Activated T-cell treated with anti-CD3 and anti-CD28 coated beads, Interleukin-2, amount 50 U/mL, for 4 hours (primary cell): ENCODE measurements around the gene DLK2. TPM values are rescaled to one million over a fixed set of nuclear protein-coding genes. Genes with fewer than 3 reads are reported as not detected.
A peak's percentile ranks its signal among the peaks of the same experiment; 100 is the strongest.
"Not testable (repeated sequence)": the region's sequence is repeated elsewhere in the genome, so short reads cannot be mapped to it uniquely, and the experiment has no call there.

Experiments used
- ATAC-seq, 2 donors: fragments of 200-7000 bp; cut with Tn5 transposase; one replicate each; pipeline ENCODE4 v1.10.0; 2021
- DNase-seq: peaks from one replicate; pipeline ENCODE4 v3.0.0-alpha.2; 2020
- H3K27me3 Mint-ChIP-seq: one replicate; pipeline ENCODE4 v1.8.0; 2021; ENCODE audit warnings: low read depth, mixed read lengths
- H3K36me3 Mint-ChIP-seq: one replicate; pipeline ENCODE4 v1.8.0; 2022; ENCODE audit warnings: mixed read lengths; ENCODE audit not compliant: insufficient read depth
- H3K4me1 Mint-ChIP-seq: one replicate; pipeline ENCODE4 v1.8.0; 2021; ENCODE audit warnings: low read depth, mixed read lengths
- H3K4me3 Mint-ChIP-seq: one replicate; pipeline ENCODE4 v1.8.0; 2021; ENCODE audit warnings: mild to moderate bottlenecking, moderate library complexity, mixed read lengths
- H3K9me3 Mint-ChIP-seq: one replicate; pipeline ENCODE4 v1.8.0; 2021; ENCODE audit warnings: mixed read lengths
- total RNA-seq, 3 donors: library from RNA; stranded (reverse); gene quantifications; one replicate each; pipeline ENCODE4 v1.2.1, GENCODE V29; 2021

The DLK2 gene
- total RNA-seq: 1 to 10 TPM; 5.0 to 9.0 (median 6.7) TPM

GRCh38 chr6:43455531-43456428, at the start of gene DLK2:
DLK2 (minus strand) TSS chr6:43455548; CDS start chr6:43454825, 723 bp downstream.
- Mint-ChIP-seq H3K4me1 (peaks cover 15% of the 10 kb centered on the region), H3K9me3 (no peaks in the 10 kb centered on the region), H3K36me3 (no peaks in the 10 kb centered on the region), H3K4me3 (peak within 1 kb of the TSS; percentile 83), H3K27me3 (peaks cover 7% of the 10 kb centered on the region)
- DNase-seq (peak; percentile 59), ATAC-seq (peak; percentile 64 to 78)

DNA sequence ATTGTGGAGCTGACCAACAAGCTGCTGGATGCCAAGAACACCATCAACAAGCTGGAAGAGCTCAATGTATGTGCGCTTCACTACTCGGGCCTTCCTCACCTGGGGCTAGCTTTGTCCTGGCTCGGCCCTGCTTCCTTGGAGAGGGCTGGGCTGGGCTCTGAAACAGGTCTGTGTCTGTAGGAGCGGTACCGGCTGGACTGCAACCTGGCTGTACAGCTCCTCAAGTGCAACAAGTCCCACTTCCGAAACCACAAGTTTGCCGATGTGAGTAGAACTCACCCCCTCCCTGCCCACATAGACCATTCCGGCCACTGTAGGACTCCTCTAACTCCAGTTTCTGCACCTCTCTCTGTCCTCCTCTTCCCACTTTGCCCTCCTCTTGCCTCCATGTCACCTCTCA, 48.1 kb upstream of the DLK2 start:
- ATAC-seq (no peak), DNase-seq (no peak)
- H3K9me3 Mint-ChIP-seq: no peaks in the 10 kb centered on the region
- H3K36me3 Mint-ChIP-seq: peaks cover 18% of the 10 kb centered on the region
- peaks cover 8% of the 10 kb centered on the region for H3K27me3 Mint-ChIP-seq
- H3K4me3 Mint-ChIP-seq: no peak overlapping the region
- H3K4me1 Mint-ChIP-seq: no peaks in the 10 kb centered on the region

DNA sequence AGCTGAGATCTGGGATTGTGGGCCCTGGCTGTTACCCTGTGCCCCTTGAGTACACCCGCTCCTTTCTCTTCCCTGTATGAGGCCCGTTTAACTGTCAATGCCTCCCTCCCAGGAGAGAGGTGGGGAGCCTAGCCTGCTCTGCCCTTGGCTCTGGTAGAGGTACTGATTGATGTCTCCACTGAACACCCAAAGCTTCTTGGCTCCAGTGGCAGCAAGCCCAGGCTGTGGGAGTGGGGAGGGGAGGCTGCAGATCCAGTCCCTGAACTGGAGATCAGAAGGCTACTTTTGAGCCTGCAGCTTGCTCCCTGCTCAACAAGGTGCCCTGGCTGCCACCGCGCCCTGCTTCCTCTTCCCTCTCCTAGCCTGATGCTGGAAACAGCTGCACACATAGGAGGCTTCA, 47.3 kb upstream of the DLK2 start:
- no peak for ATAC-seq
- DNase-seq: no peak
- H3K27me3 Mint-ChIP-seq: peaks cover 3% of the 10 kb centered on the region
- H3K9me3 Mint-ChIP-seq: no peaks in the 10 kb centered on the region
- H3K36me3 Mint-ChIP-seq: peaks cover 18% of the 10 kb centered on the region
- no peak overlapping the region for H3K4me3 Mint-ChIP-seq
- no peaks in the 10 kb centered on the region for H3K4me1 Mint-ChIP-seq

- DNase-seq: no peak
- Mint-ChIP-seq H3K36me3 (peaks cover 18% of the 10 kb centered on the region), H3K4me1 (no peaks in the 10 kb centered on the region), H3K4me3 (no peak overlapping the region), H3K9me3 (no peaks in the 10 kb centered on the region), H3K27me3 (no peaks in the 10 kb centered on the region)
- ATAC-seq: no peak
Measured at GRCh38 chr6:43500921-43501320, 45.6 kb upstream of the DLK2 start.

GRCh38 chr6:43499028-43499815, 43.9 kb upstream of the DLK2 start:
- DNase-seq (no peak), ATAC-seq (no peak)
- Mint-ChIP-seq H3K4me1 (peaks cover 15% of the 10 kb centered on the region), H3K4me3 (no peak overlapping the region), H3K36me3 (peaks cover 18% of the 10 kb centered on the region), H3K9me3 (no peaks in the 10 kb centered on the region), H3K27me3 (no peaks in the 10 kb centered on the region)

DNA sequence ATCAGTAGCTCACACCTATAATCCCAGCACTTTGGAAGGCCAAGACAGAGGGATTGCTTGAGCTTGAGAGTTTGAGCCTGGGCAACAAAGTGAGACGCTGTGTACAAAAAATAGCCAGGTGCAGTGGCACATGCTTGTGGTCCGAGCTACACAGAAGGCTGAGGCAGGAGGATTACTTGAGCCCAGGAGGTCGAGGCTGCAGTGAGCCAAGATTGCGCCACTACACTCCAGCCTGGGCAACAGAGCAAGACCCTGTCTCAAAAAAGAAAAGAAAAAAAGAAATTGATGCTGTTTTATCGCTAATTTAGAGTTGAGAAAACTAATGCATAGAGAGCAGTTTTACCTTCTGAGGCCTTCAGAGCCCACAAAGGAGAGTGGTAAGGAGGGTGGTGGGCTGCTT, 42.9 kb upstream of the DLK2 start:
- ATAC-seq, H3K27me3 Mint-ChIP-seq, H3K4me3 Mint-ChIP-seq, H3K9me3 Mint-ChIP-seq, DNase-seq: not testable (repeated sequence)
- H3K36me3 Mint-ChIP-seq: peaks cover 15% of the 10 kb centered on the region
- peaks cover 22% of the 10 kb centered on the region for H3K4me1 Mint-ChIP-seq

DNA sequence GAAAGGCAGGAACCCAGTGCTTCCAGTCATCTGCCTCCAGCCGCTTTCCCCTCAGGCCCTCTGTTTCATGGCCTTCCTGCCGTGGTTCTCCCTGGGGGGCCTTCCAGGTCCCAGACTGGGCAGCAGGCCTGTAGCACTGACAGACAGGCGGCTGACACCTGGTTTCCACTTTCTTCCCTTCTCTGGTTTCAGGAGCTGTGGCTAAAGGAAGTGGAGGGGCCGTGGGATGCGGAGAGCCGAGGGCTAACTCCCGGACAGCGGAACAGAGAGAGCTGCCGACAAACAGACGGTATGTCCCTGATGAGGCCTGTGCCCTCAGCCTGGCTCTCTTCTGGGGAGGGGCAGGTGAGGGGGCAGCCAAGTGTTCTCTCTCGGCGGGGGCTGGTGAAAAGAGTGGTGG, 42.3 kb upstream of the DLK2 start:
- Mint-ChIP-seq H3K4me3 (no peak overlapping the region), H3K4me1 (peaks cover 26% of the 10 kb centered on the region), H3K36me3 (peaks cover 13% of the 10 kb centered on the region), H3K9me3 (no peaks in the 10 kb centered on the region), H3K27me3 (no peaks in the 10 kb centered on the region)
- DNase-seq (no peak), ATAC-seq (no peak)

DNA sequence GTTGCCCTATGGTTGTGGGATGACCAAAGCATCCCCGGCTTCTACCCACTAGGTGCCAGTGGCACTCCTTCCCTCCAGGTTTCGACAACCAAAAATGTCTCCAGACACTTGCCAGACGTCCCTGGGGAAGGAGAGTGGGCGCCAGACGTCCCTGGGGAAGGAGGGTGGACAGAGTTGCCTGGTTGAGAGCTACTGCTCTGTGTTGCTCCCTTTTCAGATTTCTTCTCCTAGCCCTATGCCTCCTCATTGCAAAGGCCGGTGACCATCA, 41.7 kb upstream of the DLK2 start:
- DNase-seq (no peak), ATAC-seq (no peak)
- Mint-ChIP-seq H3K27me3 (no peaks in the 10 kb centered on the region), H3K9me3 (no peaks in the 10 kb centered on the region), H3K4me1 (peaks cover 27% of the 10 kb centered on the region), H3K36me3 (peaks cover 12% of the 10 kb centered on the region), H3K4me3 (no peak overlapping the region)

DNA sequence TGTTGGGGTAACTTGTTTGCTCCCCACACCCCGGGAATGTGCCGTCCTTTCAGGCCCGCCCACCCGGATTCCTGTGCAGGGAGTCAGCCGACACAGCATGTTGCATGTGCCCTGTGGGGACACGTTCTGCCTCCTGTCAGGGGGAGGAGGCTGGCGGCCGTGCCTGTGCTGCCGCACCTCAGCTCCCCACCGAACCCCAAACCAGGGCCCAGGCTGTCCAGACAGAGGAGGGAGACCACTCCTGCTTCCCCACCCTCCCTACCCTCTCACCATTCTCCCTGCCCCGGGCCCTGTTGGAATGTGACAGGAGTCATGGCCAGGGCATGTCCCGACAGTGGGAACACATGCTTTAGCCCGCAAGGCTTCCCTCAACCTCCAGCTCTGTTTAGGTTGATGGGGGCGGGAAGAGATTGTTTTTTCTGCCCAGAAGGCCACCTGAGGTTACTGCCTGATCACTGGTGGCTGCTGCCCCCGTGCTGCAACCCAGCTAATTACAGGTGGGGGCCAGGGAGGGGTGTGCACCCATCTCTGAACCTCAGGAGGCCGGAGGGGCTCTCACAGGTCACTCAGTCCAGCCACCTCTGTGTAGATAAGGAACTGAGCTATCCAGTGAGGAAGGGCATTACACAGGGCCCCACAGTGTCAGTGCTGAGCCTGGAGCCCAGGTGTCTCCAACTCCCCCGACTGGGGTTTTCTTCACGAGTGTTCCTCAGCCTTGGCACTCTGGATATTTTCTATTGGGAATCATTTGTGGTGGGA, 41.2 kb upstream of the DLK2 start:
- no peaks in the 10 kb centered on the region for H3K9me3 Mint-ChIP-seq
- ATAC-seq (no peak), DNase-seq (no peak)
- peaks cover 9% of the 10 kb centered on the region for H3K36me3 Mint-ChIP-seq
- H3K27me3 Mint-ChIP-seq: no peaks in the 10 kb centered on the region
- peaks cover 27% of the 10 kb centered on the region for H3K4me1 Mint-ChIP-seq
- H3K4me3 Mint-ChIP-seq: no peak overlapping the region

DNA sequence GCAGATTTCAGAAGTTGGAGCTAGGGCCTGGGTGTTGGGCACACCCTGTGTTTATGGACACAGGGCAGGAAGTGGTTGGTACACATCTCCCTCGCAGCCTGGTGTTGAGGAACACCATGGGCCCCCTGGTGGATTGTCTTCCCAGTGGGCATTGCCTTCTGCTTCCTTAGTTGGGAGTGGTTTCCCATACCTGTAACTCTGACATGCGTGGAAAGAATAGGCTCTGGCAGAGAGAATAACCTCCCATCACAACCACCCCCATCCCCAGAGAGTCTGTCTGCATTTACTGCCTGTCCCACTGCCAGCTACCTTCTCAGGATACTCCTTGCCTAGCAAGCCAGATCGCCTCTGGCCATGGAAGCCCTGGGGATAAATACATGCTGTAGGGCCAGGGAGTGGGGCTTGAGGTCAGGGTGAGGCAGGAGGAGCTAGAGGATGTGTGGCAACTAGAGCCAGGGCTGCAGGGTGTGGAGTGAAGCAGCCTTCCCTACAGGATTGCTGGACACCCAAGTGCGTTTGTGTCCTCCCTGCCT, 40.1 kb upstream of the DLK2 start:
- no peak for DNase-seq
- Mint-ChIP-seq H3K36me3 (peaks cover 6% of the 10 kb centered on the region), H3K27me3 (no peaks in the 10 kb centered on the region), H3K4me1 (peaks cover 27% of the 10 kb centered on the region), H3K9me3 (no peaks in the 10 kb centered on the region), H3K4me3 (no peak overlapping the region)
- peak in 1 of 2 donors; percentile 41 for ATAC-seq

DNA sequence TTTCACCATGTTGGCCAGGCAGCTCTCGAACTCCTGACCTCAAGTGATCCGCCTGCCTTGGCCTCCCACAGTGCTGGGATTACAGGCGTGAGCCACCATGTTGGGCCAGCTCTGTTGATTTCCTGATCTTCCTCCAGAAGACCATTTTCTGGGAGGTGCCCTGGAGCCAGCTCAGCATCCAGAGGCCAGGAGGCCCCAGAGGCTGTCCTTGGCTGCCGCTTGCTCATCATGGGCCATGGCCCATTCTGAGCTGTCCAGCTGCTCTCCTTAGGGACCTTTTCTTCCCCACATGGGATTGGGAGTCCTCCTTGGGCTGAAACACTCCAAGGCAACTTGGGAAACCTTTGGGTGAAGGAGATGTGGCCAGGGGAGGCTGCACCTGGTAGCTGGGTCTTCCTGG, 39.4 kb upstream of the DLK2 start:
- no peaks in the 10 kb centered on the region for H3K27me3 Mint-ChIP-seq
- no peak for ATAC-seq
- H3K36me3 Mint-ChIP-seq: peaks cover 8% of the 10 kb centered on the region
- H3K4me1 Mint-ChIP-seq: peaks cover 31% of the 10 kb centered on the region
- no peaks in the 10 kb centered on the region for H3K9me3 Mint-ChIP-seq
- no peak overlapping the region for H3K4me3 Mint-ChIP-seq
- no peak for DNase-seq

- H3K36me3 Mint-ChIP-seq: peaks cover 4% of the 10 kb centered on the region
- DNase-seq (no peak), ATAC-seq (no peak)
- no peak overlapping the region for H3K4me3 Mint-ChIP-seq
- H3K4me1 Mint-ChIP-seq: peaks cover 31% of the 10 kb centered on the region
- H3K27me3 Mint-ChIP-seq: no peaks in the 10 kb centered on the region
- H3K9me3 Mint-ChIP-seq: no peaks in the 10 kb centered on the region
Measured at GRCh38 chr6:43494321-43494720, 39.0 kb upstream of the DLK2 start.

DNA sequence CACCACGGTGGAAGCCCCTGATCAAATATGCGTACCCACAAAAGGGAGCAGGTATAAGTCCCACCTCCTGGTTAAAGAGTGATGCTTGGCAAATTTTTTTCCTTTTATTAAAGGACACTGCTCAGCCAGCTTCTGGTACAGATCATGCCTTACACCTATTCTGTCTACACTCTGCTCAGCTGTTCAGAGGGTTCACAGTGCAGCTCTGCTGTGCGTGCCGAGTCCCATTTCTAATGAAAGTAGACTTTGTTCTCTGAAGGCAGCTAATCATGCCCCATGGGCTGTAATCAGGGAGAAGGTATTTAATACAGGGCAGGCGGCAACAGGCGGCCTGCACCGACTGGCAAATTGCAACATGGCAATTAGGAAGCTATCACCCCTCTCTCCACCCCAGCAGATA, 38.5 kb upstream of the DLK2 start:
- Mint-ChIP-seq H3K4me3 (no peak overlapping the region), H3K4me1 (peaks cover 33% of the 10 kb centered on the region), H3K27me3 (no peaks in the 10 kb centered on the region)

DNA sequence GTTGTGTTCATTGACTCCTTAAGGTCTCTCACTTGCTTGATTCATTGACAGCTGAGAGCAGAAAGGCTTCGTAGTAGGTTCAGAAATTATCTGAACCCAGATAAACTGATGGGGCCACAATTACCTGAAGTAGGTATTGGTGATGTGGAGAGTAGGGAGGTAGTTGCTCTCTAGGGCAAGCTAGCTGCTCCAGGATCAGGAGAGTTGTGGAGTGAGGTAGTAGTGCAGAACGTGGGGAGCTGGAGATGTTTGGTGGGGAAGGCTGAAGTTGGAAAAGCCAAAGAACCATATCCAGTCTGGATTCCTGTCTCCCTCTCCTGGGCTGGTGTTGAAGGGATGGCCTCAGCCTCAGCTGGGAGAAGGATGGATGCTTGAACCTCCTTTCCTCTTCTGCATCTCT, 37.9 kb upstream of the DLK2 start:
- Mint-ChIP-seq H3K4me1 (peaks cover 33% of the 10 kb centered on the region), H3K4me3 (no peak overlapping the region), H3K27me3 (no peaks in the 10 kb centered on the region), H3K36me3 (peaks cover 4% of the 10 kb centered on the region), H3K9me3 (no peaks in the 10 kb centered on the region)
- no peak for ATAC-seq
- no peak for DNase-seq

More for the DNA sequence above, 38.5 kb upstream of the DLK2 start:
- DNase-seq: no peak
- Mint-ChIP-seq H3K36me3 (peaks cover 4% of the 10 kb centered on the region), H3K9me3 (no peaks in the 10 kb centered on the region)
- ATAC-seq: no peak
